ENCODE results near the gene CABP2.

The CABP2 gene

DNA sequence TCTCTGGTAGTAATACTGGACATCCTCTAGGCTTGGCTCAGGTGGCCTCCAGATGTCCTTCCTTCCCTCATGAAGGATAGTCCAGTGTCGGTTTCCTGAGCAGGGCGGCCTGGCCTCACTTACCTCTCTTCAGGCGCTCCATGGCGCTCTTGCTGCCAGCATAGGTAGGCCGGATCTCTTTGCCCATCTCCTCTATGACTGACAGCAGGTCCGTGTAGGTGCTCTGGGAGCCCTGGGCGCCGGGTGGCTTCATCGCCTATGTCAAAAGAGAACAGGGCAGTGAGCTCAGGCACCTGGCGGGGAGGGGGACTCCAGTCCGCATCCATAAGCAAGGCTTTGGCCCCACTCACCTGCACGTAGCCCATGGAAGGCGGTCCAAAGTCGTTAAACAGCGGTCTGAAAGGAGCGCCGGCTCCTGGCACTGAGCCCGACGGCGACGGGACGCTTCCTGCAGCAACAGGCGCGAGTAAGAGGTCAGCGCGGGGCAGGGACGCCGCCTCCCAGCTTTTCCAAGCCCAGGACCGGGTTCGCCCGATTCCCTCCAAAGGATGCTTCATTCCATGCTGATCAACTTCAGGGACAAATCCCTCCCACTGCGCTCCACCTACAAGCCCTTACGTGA lies 15.9 kb downstream of the CABP2 start:
- no peak for DNase-seq

DNA sequence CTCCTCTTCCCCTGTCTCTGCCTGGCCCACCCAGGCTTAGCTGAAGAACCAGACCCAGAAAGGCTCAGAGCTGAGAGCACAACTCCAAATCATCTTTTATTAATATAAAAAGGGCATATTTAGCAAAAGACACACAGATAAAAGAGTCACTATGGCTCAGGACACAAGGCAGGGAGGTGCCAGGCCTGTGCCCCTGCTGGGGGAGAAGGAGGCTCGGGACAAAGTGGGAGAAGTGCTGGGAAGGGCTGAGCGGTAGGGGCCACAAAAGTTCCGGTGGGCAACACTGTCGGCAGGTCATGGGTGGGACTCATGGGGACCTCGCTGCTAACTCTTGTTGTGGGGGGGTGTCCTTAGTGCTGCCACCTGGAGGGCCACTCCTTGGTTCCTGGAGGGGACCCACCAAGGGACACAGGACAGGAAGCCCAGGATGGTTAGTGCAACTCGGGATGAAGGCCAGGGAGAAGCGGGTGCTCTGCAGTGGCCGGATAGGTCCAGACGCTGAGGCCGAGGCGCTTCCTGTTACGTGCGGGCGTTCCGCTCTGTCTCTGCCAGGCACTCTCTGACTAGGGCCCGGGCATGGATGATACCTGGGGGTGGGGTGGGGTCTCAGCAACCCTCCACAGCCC lies 16.7 kb downstream of the CABP2 start:
- DNase-seq: no peak

DNA sequence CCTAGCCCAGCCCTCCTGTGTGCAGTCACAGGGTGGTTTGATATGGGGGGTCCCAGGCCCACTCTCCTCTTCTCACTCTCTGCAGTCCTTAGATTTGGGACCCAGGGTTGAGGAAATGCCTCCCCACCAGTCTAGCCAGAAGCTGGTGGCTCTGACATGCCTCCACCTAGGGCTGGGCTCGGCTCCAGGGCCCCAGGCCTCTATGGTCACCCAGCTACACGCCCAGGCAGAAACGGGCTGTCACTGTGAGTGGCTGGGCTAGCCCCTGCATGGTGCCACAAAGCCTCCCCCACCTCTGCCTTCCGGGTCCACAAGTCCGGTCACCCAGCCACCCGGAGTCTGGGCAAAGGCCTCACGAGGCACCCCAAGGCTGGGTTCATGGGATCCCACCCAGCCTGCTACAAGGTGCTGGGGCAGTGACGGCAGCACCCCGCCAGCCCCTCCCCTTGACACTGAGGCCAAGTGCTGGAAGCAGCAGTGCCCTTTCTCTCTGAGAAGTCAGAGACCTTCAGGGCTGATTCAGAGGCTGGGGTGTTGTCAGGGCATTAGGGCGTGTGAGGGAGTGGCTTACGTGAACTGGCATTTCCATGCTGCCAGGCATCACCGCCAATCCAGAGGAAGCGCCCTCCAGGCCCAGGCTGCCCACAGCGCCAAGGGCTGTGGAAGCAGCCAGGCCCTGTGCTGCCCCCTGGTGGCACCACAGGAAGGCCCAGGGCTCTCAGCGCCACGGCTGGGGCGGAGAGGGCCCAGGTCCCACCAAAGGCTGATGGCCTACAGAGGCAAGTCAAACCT lies 17.4 kb downstream of the CABP2 start:
- peak; percentile 61 to 66 for DNase-seq

DNA sequence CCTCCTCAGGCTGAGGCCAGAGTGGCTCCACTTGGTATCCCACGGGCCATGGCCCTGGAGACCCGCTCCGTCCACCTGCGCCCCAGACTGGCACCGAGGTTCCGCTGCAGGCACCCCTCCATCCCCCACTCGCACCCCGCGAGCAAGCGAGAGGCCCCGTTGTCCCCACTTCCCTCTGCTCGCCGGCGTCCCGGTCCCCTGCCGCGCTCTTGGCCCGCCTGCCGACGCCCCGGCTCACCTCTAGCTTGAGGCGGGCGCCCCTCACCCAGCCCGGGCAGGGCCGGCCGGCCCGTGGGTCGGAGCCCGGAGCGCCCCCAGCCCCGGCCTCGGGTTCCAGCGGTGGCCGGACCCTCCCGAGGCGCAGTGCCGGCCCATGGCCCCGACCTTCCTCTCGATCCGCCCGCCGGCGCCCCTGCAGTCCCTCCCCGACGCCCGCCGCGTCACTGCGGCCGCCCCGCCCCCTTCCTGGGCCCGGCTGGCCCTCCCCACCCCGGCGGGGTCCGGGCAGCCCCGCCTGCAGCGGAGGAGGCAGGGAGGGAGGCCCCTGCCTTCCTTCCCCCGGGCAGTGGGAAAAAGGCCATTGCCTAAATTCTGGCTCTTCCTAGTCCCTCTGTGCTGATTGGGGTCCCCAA lies 18.2 kb downstream of the CABP2 start, which contains the start of gene PITPNM1:
Gene PITPNM1 (minus strand): TSS at position 414 of the 632 bp plus-strand sequence. CDS start 1,183 bp downstream, outside the sequence.
- peak in 1 of 2 donors; percentile 40 for DNase-seq

DNA sequence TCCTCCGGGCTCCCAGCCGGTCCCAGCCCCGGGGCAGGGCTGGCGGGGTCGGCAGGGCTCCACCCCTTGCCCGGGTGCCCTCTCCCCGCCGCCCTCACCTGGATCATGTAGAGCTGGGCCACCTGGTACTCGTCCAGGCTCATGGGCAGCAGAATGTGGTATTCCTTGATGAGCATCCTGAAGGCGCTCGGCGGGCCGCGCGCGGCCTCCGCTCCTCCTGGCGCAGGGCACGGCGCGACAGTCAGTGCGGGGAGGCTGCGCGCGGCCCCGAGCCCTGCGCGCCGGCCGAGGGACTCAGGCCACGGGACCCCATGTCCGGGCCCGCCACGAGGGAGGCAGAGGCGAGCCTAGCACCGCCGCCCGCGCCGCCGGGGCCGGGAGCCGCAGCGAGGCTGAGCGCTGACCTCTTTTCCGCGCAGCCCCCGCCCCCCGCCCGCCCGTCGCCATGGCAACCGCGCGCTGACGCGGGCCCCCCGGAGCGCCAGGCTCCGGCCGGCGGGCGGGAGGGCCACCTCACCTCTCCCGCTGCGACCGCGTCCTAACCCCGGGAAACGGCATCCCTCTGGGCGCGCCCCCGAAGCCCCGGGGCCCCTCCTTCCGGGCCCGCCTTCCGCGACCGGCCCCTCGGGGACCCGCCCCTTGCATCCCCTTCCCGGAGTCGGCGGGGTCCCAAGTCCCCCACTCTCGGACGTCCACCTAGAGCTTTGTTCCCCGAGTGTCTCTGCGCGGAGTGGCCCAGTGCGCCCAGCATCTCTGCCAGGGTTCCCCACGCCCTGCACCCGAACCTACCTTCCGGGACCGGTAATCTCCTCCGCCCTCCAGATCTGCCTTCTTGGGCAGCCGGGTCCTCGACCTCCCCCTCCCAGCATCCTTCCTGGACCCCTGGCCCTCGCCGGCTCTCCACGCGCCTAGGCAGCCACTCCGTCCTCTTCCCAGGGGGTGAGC lies 19.0 kb downstream of the CABP2 start:
- DNase-seq: no peak

DNA sequence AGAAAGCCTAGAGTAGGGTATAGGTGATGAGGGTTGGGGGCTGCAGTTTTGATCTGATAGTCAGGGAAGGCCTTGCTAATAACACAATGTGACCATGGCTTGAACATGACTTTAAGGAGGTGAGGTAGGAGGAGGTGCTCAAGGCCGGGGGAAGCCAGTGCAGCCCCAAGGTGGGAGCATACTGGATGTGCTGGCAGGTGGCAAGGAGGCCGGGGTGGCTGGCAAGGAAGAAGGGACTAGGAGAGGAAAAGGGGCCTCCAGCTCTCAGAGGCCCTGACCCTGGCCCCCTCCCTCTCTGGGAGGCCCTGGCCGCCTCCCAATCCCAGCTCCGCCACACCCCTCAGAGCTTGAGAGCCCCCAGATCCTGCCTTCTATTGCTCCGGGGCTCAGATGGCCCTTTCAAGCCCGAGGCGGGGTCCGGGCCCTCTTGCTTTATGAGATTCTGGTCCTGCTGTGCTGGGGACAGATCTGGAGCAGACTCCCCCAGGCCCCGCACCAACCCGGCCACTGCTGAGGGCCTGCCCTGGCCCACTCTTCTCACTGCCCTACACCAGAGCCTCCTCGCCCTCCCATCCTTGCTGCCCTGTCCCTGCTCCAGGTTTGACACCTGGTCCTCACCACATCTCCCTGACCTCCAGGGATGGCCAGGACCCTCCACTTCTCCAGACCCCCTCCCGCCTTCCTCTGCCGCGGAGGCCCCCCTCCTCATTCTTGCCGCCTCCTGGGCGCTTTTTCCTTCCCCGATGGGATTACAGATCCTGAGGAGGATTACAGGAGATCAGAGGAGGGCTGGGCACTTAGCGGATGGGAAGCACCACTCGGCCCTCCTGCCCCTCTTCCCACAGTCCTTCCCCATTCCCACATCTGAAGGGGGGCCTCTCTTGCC lies 19.9 kb downstream of the CABP2 start:
- no peak for DNase-seq

DNA sequence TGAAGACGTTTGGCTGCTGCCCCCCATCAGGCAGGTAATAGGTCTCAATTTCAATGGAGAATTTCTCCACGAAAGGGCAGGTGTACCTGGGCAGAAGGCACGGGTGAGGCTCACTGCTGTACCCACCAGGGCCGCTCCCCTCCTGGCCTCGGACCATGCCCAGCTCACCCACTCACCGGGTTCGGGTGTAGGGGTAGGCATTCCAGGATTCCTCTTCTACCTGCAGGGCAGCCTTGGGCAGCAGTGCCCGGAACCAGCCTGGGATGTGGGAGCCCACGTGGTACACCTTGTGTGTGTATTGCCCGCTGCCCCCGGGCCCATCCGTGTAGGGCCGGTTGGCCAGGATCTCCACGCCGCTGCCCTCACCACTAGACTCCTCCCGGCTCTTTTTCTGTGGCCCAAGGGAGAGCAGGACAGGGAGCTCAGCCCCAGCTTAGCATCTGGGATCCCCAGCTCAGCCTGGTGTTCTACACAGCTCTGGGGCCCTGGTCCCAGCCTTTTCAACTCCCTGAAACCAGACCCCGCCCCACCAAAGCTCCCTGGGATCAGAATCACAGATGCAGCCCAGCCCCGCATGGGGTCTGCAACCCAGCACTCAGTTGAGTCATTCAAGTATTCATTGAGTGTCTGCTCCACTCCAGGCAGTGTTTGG lies 20.8 kb downstream of the CABP2 start:
- DNase-seq: no peak

DNA sequence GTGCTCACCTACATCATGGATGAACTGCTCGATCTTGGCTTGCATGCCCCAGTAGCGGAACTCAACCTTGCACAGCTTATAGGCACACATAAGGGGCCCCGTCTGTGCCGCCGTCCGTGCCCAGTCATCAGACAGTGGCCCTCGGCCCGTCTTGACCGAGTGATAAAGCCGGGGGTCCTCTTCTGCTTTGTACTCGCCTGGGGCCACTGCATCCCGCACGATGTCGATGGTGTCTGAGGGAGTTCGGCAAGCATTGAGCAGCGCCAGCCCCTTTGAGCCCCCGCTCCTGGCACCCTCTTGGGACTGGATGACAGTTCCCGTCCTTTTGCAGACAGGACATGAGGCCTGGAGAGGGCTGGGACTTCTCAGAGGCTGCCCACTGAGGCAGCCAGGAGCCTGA lies 21.4 kb downstream of the CABP2 start:
- DNase-seq: no peak

DNA sequence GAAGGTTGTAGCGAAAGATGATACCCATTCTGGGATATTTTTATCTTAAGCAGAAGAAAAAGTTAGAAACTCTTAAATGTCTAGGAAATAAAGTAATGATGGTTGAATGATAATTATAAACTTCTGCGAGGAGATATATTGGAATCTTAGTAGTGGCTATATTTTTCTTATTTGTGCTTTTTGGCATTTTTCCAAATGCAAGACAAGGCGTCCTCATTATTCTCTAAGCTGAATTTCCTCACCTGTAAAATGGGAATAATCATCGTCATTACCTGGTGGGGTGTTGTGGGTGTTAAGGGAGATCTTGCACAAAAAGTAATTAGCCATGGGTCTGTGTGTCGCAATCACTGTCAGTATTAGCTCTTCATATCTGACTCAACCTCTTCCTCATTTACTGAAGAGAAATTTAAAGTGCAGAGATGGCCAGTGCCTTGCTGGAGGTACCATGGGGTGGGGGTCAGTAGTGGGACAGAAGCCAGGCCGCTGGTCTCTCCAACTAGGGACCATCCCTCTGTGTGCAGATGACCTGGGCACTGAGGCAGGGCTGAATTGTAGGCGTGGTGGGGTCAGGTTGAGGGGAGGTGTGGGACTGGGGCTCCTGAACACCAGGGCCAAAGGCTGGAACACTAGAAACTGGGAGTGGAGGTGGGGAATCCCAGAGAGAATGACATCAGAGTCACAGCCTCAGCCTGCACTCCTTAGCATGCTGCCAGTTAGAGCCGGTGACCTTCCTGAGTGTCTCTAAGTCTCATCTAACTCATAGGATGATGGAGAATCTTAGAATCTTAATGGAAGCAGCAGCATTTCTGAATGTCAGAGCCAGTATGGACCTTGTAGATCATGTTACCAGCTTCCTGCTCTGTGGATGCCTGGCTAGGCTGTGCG lies 22.2 kb downstream of the CABP2 start:
- DNase-seq: no peak

DNA sequence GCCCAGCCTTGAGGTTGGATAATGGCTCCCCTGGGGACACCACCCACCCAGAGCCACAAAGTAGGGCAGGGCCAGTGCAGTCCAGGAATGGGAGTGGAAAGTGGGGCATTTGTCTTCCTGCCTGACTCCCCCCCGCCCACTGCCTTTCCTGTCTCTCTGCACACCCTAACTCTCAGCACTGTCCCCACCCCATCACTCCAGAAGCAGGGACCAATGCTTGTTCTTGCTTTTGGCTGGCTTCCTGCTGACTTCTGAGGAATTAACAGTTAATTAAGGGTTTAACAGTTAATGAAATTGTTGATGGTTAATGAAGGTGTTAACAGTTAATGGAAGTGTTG lies 22.8 kb downstream of the CABP2 start:
- DNase-seq: no peak

DNA sequence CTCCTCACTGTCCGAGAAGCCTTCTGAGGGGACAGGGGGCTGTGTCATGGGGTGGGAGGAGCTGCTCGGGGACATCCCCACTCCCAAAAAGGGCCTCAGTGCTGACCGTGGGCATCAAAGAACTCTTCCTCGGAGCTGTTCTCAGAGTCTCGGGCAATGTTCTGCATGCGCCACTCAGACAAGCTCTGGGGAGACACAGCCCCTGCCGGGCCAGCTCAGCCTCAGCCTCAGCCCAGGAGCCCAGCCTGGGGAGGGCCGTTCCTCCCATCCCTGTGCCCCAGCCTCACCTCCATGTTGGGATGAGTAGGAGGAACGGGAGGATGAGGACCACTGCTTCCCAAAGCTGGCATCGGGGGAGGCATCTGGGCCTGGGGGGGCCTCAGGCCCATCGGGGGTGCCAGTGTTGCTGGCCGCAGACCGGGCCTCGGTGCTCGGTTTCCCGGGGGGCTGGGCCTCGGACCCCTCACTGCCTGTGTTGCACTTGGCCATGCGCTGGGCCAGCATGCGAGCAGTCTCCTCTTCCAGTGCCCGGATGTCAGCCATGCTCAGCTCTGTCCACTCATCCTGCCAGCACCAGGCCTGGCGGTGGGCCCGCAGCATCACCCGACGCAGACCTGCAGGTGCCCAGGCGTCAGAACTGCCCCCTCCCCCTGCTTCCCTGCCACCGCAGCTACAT lies 23.3 kb downstream of the CABP2 start:
- DNase-seq: no peak

DNA sequence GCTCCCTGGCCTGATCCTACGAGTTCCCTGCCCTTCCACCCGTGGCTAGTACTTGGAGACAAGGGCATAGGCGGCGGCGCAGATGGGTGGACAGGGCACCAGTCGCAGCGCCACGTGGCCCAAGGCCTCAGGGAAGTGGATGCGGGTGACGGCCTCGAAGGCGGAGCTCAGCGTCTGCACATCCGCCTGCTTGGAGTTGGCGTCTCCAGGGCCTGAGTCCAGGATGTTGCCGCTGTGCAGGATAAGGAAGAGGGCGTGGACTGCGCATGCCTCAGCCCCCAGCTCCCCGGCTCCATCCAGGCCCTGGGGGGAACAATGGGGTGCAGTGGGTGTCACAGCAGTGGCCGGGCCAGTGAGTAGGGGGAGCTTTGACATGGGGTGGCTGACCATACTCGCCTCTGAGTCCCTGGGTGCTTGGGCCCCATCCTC lies 24.7 kb downstream of the CABP2 start:
- DNase-seq: no peak

DNA sequence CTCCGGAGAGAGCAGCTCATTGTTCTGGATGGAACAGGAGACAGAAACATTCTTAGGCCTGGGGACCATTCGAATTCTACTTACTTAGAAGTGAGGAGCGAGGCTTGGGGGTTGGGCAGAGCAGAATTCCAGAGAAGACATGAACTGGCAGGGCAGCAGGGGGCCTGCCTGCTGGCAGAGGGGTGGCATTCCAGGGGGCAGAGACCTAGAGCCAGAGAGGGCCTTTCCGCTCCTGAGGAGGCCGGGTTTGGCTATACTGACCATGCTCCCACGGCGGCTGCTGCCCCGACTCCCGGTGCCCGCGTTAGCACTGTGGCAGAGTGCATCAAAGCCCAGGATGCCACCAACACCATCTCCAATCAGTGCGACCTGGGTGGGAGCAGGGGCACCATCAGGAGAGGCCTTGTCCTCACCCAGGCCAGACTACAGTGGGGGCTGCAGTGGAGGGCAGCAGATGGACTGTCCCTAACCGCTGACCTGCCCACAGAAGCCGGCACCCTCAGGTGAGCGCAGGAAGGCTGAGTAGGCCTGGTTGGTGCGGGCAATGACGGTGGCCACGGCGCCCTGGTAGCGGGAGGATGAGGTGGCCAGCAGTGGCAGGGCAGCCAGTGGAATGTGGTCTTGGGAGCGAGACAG lies 25.5 kb downstream of the CABP2 start:
- no peak for DNase-seq

DNA sequence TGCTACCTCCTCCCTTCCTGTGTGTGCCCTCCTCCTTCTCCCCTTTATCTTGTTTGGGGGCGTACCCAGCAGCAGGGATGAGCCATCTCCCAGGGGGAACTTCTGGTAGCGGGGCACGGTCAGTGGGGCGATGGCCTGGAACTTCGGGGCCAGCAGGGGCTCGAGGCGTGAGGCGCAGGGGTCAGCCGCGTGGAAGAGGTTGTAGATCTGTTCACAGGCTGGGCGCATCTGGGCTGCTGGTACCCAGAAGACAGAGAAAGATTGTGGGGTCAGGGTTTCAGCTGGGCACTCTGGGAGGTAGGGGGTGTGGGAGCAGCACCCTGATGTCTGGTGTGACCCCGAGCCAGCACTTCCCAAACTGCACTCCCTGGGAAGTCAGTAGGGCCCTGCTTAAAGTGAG lies 27.1 kb downstream of the CABP2 start:
- no peak for DNase-seq

DNA sequence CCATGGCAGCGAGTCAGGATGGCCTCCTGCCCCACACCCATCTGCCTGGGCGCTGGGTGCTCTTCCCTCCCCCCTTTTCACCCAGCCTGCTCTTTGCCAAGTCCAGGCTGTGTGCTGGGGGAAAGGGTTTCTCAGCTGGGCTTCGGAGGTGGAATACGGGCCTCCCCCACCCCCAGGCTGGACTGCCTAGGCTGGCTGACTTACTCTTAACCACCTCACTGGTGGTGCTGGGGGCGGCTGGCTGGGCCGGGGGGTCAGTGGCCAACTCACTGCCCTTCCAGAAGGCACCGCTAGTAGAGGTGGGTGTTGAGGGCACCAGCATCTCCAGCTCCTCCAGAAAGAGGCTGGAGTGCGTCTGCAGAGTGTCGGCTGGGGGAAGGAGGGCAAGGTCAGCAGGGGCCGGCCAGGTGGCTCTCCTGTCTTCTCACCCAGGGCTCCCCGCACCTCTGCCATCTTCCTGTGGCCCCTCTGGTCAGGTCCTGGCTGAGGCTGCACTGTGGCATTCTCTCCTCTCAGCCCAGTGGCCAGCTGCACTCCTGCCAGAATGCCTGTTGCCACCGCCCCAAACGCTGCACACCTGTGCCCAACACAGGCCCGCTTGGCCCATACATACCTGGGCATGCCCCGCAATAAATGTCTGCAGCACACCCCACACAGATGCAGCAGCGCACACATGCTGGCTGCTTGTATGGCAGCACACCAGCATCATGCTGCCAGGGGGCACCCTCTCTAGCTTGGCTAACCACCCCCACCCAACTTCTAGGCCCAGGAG lies 27.8 kb downstream of the CABP2 start:
- no peak for DNase-seq

DNA sequence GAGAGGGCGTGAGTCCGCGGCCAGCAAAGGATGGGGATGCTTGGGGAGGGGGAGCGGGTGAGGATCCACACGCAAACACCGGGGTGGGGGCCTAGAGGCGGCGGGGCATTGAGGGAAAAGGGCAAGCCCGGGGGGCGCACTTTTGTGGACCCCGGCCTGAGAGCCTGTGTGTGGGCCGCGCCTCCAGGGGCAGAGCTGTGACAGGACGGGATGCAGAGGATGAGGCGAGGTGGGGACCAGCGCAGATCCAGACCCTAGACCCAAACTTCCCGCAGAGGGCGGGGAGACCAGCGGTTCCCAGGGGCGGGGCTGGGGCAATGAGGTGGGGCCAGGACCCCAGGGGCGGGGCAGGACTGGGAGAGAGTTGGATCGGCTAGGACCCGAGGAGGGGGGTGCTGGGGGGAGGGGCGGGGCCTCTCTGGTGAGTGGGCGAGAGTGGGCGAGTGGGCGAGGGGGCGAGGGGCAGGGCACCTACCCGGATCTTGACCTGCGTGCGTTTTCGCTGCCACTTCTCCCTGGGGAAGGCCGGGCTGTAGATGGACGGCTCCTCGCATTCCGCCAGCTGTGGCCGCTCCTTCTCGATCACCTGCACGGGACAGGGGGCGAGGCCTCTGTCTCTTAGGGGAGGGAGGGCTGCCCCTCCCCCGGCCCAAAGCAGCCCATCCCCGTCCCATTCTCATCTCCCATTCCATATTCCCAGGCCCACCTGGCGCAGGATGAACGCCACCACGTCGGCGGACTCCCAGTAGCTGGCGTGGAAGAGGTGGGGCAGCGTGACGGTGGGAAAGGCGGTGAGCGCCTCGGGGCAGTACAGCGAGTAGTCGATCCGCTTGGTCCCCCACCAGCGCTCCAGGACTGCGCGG lies 28.6 kb downstream of the CABP2 start:
- DNase-seq: no peak
